IPS DF 19.7 (cell line): ENCODE data around the gene SNAPC2.
"Not testable (repeated sequence)": the region's sequence is repeated elsewhere in the genome, so short reads cannot be mapped to it uniquely, and the experiment has no call there.

ENCODE experiments used
- DNase-seq: peaks from one replicate; pipeline ENCODE4 v3.0.0-alpha.2; 2013; ENCODE audit warnings: low read depth, low spot score

The SNAPC2 gene

DNA sequence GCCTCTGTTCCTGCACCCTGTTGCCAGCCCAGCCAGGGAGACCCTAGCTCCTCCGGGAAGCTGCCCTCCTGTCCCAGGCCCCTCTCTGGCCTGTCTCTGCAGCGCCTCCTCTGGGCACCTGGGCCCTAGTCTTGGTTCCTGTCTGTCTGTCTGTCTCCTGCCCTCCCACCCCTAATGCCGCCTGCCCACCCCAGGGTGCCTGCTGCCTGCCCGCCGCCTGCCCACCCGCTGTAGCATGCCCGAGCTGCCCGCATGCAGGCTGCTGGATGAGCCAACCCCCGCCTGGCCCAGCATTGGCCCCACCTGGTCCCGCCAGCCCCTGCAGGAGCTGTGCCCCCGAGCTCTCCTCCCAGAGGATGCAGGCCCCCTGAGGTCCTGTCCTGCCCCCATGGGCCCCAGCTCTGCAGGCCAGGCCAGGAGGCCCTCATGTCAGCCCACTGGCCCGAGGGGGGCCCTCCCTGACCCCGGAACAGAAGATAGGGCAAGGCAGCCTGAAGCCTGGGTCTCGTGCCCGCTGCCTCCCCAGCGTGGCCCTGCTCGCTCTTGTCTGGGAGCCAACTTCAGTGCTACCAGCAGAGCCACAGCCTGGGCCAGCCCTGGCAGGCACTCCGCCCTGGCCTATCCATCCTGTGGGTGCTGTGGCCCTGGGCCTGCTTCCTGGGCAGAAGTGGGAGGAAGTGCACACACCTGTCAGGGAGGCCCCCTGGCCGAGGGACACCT is 11.2 kb upstream of the SNAPC2 start:
- no peak for DNase-seq

DNA sequence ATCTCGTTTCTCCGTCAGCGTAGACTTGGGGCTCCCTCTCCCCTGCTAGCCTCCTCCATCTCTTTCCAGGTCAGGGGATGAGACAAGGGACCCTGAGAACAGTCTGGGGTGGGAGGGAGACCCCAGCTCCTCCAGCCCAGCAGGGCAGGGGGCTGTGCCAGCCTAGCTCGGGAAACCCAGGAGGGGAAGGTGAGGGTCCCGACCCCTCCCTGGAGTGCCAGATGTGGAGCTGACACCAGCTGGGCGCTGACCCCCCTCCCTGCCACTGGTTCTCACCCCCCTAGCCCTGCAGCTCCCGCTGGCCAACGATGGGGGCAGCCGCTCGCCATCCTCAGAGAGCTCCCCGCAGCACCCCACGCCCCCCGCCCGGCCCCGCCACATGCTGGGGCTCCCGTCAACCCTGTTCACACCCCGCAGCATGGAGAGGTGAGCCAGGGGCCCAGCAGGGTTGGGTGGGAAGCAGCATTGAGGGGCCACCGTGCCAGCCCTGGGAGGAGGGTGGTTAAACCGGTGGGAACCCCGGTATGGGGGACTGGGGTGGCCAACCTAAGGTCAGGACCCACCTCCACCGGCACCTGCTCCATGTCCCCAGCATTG is 10.6 kb upstream of the SNAPC2 start:
- DNase-seq, result no peak

DNA sequence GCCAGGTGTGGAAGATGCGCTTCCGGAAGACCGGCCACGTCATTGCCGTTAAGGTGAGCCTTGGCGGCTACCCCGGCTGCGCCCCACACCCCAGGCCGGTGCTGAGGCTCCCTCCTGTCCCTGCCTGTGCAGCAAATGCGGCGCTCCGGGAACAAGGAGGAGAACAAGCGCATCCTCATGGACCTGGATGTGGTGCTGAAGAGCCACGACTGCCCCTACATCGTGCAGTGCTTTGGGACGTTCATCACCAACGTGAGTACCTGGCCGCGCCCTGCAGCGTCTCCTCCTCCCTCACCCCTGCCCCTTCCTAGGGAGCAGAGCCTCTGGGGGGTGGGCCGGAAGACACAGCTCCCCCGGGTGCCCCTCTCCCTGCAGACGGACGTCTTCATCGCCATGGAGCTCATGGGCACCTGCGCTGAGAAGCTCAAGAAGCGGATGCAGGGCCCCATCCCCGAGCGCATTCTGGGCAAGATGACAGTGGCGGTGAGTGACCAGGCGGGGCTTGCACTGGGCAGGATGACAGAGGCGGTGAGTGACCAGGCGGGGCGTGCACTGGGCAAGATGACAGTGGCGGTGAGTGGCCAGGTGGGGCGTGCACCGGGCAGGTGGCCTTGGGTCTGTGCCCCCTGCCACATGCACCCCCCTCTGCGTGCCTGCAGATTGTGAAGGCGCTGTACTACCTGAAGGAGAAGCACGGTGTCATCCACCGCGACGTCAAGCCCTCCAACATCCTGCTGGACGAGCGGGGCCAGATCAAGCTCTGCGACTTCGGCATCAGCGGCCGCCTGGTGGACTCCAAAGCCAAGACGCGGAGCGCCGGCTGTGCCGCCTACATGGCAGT is 9.6 kb upstream of the SNAPC2 start:
- DNase-seq, result no peak

DNA sequence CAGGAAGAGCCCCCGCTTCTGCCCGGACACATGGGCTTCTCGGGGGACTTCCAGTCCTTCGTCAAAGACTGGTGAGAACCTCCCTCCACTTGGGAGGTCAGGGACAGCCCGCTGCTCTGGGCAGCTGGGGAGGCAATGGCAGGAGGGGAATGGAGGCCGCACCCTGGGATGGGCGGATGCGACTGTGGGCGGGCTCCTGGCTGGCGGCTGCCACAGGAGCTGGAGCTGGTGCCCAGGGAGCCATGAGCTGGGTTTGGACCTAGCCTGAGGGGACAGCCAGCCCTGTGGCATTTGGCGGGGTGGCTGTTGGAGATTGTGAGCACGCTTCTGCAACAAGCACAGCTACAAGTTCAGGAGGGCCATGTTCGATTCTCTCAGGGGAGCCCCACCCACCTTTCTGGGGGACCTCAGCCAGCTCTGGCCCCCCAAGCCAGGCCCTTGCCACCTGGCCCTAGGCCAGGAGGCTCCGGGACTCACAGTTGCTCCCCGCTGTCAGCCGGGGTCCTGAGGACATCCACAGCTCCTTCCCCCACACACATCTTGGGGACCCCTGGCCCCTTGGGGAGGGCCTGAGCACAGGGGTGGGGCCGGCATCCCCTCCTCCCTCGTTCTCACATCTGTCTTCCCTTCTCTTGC is 8.5 kb upstream of the SNAPC2 start:
- no peak for DNase-seq

DNA sequence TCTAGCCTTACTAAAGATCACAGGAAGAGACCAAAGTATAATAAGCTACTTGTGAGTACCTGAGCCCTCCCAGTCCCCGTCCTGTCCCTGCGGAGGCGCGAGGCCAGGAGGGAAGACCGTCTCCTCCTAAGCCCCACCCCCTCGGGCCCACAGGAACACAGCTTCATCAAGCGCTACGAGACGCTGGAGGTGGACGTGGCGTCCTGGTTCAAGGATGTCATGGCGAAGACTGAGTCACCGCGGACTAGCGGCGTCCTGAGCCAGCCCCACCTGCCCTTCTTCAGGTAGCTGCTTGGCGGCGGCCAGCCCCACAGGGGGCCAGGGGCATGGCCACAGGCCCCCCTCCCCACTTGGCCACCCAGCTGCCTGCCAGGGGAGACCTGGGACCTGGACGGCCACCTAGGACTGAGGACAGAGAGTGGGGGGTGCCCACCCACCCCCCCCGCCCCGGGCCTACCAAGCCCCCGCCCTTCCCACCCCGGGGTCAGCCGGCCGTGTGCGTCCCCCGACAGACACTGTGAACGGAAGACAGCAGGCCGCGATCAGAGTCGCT is 7.9 kb upstream of the SNAPC2 start:
- no peak for DNase-seq

DNA sequence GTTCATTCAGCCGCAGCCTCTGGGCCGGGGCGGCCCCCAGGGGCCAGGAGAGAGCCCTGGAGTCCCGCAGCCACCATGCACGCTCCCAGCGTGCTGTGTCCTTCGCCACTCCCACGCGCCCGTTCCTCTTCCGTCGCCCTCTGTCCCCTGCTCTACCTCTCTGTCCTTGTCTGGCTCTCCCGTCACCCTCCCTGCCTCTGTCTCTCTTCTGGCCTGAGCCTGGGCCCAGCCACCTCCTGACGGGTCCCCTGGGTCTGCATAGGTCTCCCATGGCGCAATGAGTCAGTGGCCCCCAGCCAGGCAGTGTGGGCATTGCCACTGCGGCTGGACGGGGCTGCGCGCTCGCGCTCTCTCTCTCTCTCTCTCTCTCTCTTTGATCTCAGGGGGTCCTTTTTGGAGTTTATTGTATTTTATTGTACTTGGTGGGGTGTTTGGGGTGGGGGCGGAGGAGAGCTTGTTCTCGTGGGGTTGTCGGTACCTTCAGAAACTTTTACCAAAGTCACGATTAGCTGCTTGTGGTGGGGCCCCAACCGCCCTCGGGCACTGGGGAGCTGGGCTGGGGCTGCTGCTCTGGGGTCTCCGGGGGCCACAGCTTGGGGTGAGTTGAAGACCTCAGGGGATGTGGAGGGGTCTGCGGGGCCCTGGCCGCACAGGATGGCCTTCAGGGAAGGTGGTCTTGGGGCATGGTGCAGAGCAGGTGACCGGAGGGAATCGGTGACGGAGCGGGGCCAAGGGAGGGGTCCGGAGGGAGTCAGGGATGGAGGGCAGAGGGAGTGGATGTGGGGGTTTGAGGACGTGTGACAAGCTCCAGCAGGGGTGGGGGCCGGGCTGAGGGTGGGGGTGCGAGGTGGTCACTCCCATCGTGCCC is 7.2 kb upstream of the SNAPC2 start:
- DNase-seq, result no peak

DNA sequence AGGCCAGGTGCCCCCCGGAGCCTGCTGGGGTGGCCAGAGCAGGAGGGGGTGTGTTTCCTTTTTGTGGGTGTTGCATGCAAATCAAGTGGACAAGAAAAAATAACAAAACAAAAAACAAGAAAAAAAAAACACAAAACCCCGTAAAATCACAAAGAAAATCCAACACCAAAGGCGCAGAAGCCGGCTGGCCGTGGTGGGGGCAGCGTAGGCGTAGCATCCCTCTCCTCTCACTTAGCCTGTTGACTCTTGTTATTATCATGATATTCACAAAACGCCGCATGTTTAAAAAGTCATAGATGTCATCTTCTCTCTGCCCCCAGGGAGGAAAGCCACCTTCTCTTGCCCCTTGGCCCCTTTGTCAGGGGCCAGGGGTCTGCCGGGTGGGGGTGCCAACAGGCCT is 6.5 kb upstream of the SNAPC2 start:
- no peak for DNase-seq

DNA sequence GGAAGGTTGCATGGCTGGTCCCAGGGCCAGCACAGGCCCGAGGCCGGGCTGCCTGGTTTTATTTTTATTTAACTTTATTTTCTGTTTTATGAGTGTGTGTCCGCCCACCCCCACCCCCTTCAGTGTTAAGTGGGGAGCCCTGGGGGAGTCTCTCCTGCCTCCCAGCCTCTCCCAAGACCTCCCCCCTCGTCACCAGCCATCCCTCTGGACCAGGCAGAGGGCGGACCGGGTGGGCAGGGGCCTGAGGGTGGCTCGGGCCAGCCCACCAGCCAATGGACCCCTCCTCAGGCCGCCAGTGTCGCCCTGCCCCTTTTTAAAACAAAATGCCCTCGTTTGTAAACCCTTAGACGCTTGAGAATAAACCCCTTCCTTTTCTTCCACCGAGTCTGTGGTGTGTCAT is 6.0 kb upstream of the SNAPC2 start:
- no peak for DNase-seq

DNA sequence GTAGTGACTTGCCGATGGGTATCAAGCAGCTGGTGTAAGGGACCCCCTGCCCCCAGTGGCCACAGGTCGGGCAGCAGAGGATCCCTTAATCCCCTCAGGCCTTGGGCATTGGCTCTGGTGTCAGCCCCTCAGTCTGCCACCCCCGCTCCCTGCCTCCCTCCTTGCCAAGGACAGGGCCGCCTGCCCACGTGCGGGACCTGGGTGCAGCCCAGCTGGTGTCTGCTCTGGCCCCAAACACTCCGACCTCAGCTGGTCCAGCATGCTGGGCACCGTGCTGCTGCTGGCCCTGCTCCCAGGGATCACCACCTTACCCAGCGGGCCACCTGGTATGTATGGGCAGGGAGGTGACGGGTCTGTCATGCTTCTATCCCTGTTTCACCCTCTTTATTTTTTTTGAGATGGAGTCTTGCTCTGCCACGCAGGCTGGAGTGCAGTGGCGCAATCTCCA is 5.5 kb upstream of the SNAPC2 start, which contains the start of gene TGFBR3L:
TGFBR3L (plus strand) TSS at position 233 of the 448 bp plus-strand sequence.
- no peak for DNase-seq

DNA sequence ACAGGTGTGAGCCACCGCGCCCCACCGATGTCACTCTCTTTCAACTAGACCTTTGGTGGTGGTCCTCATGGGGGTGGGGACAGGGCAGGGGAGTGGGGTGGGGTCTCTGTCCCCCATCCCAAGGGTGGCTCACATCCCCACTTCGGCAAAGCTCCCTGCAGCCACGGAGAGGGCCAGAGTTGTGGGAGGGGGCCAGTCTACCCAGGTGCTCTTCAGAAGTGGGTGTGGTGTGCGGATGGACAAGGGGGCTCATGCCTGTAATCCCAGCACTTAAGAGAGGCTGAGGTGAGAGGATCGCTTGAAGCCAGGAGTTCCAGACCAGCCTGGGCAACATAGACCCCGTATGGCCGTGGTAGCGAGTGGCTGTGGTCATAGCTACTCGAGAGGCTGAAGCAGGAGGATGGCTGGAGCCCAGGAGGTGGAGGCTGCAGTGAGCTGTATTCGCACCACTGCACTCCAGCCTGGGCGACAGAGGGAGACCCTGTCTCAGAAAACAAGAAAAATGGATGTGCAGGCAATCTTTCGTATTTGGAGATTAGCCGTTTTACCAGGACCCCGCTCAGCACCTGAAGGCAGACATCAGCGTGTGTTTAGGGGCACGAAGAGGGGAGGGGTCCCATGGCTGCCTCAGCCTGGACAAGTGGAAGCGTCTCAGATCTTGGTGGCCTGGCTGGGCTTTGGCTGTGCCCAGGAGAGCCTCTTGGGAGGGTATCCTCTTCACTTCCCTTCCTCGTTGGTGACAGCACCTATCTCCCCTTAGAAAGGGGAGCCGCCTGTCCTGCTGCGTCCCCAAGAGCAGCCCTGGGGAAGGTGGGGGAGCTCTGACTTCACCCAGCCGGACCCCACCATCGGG is 4.7 kb upstream of the SNAPC2 start:
- no peak for DNase-seq

DNA sequence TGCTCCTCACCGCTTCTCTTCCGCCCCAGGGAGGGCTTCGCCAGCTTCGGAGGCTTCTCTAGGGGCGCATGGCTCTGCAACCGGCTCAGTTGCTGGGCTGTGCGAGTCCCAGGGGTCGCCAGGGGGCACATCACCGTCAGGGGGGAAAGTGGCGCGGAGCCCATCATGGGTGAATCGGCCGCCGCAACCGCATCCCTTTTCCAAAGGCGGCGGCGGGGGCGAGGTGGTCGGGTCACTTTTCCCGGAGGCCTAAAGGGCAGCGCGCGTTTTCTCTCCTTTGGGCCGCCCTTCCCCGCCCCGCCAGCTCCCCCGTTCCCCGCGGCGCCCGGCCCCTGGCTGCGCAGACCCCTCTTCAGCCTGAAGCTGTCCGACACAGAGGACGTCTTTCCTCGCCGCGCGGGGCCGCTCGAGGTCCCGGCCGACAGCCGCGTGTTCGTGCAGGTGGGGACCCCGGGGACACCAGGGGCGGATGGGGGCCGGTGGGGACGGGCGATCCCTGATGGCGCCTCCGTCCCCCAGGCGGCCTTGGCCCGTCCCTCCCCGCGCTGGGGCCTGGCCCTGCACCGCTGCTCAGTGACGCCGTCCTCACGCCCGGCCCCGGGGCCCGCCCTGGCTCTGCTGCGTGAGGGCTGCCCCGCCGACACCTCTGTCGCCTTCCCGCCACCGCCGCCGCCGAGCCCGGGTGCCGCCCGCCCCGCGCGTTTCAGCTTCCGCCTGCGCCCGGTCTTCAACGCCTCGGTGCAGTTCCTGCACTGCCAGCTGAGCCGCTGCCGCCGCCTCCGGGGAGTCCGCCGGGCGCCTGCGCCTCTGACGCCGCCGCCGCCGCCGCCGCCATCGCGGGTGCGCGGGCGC is 3.8 kb upstream of the SNAPC2 start:
- DNase-seq, result no peak

DNA sequence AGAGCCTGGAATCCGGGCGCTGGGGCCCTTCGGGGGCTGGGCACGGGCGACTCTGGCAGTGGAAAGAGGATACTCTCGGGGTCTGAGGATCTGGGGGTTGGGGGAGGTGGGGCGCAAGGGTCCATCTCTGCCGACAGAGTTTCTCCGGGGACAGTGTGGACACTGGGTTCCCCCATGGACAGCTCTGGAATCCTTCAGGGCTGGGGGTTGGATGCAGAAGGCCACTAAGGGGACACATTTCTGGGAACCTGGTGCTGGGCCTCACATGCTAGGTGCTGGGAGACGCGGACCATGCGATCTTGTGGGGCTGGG is 3.2 kb upstream of the SNAPC2 start:
- DNase-seq, result no peak

DNA sequence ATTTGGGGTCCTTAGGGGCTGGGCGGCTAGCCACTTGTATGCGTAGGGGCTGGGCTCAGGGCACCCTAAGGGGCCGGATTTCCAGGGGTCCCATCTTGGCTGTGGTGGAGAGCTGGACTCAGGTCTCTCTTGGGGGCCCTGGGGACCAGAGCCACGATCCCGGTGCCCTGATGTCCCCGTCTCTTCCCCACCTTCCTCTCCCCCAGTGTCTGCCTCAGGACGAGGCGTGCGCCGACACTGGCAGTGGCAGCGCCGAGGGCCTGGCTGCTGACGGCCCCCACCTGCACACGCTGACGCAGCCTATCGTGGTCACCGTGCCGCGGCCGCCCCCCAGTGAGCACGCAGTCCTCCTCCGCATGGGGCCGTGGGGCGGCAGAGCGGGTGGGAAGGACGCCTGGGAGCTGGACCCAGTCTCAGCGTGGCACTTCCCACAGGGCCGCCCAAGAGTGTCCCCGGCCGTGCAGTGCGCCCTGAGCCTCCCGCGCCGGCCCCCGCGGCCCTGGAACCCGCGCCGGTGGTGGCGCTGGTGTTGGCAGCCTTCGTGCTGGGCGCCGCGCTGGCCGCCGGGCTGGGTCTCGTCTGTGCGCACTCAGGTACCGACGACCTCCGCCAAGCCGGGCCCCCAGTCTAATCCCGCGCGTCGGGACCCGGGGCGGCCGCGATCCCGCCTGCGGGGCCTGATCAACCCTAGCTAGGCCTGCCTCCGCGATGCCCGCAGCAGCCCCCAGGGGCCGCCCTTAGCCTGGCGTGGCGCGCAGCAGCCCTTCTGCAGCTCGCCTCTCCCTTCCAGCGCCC is 2.7 kb upstream of the SNAPC2 start:
- DNase-seq, result no peak

DNA sequence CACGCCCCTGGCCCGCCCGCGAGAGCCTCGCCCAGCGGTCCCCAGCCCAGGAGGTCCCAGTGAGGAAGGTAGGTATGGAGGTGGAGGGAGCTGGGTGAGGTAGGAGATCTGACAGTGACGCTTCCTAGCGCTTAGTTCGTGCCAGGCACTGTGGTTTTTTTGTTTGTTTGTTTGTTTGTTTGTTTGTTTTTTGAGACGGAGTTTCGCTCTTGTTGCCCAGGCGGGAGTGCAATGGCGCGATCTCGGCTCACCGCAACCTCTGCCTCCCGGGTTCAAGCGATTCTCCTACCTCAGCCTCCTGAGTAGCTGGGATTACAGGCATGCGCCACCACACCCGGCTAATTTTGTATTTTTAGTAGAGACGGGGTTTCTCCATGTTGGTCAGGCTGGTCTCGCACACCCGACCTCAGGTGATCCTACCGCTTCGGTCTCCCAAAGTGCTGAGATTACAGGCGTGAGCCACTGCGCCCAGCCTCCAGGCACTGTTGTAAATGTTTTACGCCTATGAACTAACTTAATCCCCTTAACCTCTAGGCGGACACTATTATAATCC is 2.0 kb upstream of the SNAPC2 start:
- DNase-seq, result not testable (repeated sequence)

DNA sequence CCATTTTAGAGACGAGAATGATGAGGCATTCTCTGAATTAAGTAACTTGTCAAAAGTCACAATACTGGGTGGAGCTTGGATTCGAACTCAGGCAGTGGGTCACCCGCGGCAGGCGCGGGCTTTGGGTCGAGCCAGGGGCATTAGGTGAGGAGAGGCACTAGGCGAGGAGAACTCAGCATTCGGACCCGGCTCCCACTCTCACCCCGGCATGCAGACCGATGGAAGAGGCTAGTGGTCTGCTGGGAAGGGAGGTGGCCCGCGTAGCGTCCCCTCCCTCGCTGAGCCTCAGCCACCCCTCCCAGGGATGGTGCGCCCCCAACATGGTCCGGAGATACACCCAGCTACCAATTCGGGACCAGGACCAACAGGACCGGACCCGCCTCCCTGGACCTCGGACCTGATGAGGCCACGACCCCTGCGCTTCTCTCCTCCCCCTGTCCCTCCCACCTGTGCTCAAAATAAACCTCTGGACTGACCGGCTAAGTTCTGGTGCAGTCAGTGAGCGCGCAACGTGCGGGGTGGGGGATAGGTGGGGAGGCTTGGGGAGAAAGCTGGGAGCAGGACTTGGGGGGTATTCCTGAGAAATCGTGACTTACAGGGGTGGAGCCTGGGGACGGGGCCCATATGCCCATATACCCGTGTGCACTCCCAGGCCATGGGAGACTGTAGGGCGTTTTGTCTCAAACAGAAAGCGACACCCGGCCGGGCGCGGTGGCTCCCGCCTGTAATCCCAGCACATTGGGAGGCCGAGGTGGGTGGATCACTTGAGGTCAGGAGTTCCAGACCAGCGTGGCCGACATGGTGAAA is 1.3 kb upstream of the SNAPC2 start:
- no peak for DNase-seq

DNA sequence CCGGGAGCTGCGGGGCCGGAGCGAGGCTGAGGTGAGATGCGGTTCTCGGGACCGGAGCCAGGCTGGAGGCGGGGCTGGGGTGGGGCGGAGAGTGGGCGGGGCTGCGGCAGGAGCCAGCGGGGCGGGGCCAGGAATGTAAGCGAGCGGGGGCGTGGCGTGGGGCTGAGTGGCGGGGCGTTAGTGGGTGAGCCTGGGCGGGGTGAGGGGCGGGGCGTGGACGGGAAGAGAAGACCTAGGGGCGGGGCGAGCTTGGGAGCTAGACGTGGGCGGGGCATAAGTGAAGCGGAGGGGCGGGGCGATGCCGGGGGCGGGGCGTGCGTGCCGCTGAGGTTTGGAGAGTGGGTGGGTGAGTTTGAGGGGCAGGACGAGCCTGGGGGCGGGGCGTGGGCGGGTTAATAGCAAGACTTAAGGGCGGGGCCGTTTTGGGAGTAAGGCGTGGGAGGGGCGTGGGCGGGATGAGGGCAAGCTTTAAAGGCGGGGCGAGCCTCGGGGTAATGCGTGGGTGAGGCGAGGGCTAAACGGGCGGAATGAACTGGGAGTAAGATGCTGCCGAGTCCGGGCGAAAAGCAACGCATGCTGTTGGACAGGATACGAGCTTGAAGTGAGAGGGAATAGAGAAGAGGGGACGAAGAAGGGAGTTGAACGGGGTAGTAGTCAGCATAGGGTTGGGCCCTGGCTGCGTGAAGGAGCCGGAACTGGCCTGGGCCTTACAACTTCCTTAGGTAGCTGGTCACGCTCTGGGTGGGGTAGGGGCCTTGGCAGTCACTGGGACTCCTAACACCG is 572 bp downstream of the SNAPC2 start:
- DNase-seq, result no peak
